OCI-LY1 (cell line): ENCODE results near the gene IGF1R.

ENCODE experiments used
- H2AFZ ChIP-seq: fragments of 200-600 bp; sonication (generic), shearing (Covaris generic); 2 replicates; pipeline ENCODE4 v1.6.0; 2014; ENCODE audit warnings: antibody characterized with exemption, mild to moderate bottlenecking, low read length
- H3F3A ChIP-seq: fragments of 200-600 bp; sonication (generic), shearing (Covaris generic); 2 replicates; pipeline ENCODE4 v1.6.0; 2014; ENCODE audit warnings: mild to moderate bottlenecking, antibody characterized with exemption, low read length, moderate library complexity; ENCODE audit not compliant: insufficient read depth
- H3K27ac ChIP-seq: fragments of 200-600 bp; sonication (generic); 2 replicates; pipeline ENCODE4 v1.5.1; 2014; ENCODE audit warnings: low read length, mixed run types, mild to moderate bottlenecking, low read depth; ENCODE audit not compliant: poor library complexity, severe bottlenecking
- H3K27me3 ChIP-seq: fragments of 200-600 bp; sonication (generic); 2 replicates; pipeline ENCODE4 v1.6.0; 2014; ENCODE audit warnings: antibody characterized with exemption, mild to moderate bottlenecking, low read length, moderate library complexity; ENCODE audit not compliant: insufficient read depth
- H3K36me3 ChIP-seq: fragments of 200-600 bp; sonication (generic); 2 replicates; pipeline ENCODE4 v1.6.1; 2014; ENCODE audit warnings: mild to moderate bottlenecking, antibody characterized with exemption, low read length, moderate library complexity, mixed read lengths; ENCODE audit not compliant: insufficient read depth
- H3K4me1 ChIP-seq: fragments of 200-600 bp; sonication (generic); 2 replicates; pipeline ENCODE4 v1.5.1; 2014; ENCODE audit warnings: mild to moderate bottlenecking, low read length, moderate library complexity; ENCODE audit not compliant: insufficient read depth, severe bottlenecking
- H3K4me2 ChIP-seq: fragments of 200-600 bp; sonication (generic), shearing (Covaris generic); 2 replicates; pipeline ENCODE4 v1.6.1; 2014; ENCODE audit warnings: low read length
- H3K4me3 ChIP-seq: fragments of 200-600 bp; sonication (generic); 2 replicates; pipeline ENCODE4 v1.5.1; 2014; ENCODE audit warnings: low read length, low read depth, mild to moderate bottlenecking, mixed read lengths; ENCODE audit not compliant: poor library complexity, severe bottlenecking
- H3K79me2 ChIP-seq: fragments of 200-600 bp; shearing (Covaris generic); 2 replicates; pipeline ENCODE4 v1.6.1; 2016; ENCODE audit warnings: mixed run types, low read length, mixed read lengths; ENCODE audit not compliant: insufficient read depth
- H3K9ac ChIP-seq: fragments of 200-600 bp; sonication (generic), shearing (Covaris generic); 2 replicates; pipeline ENCODE4 v1.6.1; 2014; ENCODE audit warnings: mild to moderate bottlenecking, low read length, mixed read lengths
- H3K9me2 ChIP-seq: fragments of 200-600 bp; sonication (generic), shearing (Covaris generic); 2 replicates; pipeline ENCODE4 v1.6.1; 2014; ENCODE audit warnings: low read depth, mild to moderate bottlenecking, low read length, mixed read lengths
- H3K9me3 ChIP-seq: fragments of 200-600 bp; shearing (Covaris generic); 2 replicates; pipeline ENCODE4 v1.6.1; 2014; ENCODE audit warnings: low read length, mixed read lengths
- H4K20me1 ChIP-seq: fragments of 200-600 bp; sonication (generic), shearing (Covaris generic); 2 replicates; pipeline ENCODE4 v1.6.0; 2016; ENCODE audit warnings: mild to moderate bottlenecking, low read length; ENCODE audit not compliant: insufficient read depth
- EZH2 ChIP-seq: fragments of 200-600 bp; sonication (generic), shearing (Covaris generic); IDR thresholded peaks from 2 replicates; pipeline ENCODE4 v1.8.0; 2017; ENCODE audit warnings: borderline replicate concordance, mixed run types, mild to moderate bottlenecking, antibody characterized with exemption, low read length, moderate library complexity, mixed read lengths
- TF ChIP-seq, protein P1 (sequence below): fragments of 200-600 bp; sonication (generic), shearing (Covaris generic); IDR thresholded peaks from 2 replicates; pipeline ENCODE4 v1.5.1; 2017; ENCODE audit warnings: mild to moderate bottlenecking, antibody characterized with exemption, low read length, moderate library complexity, mixed read lengths

IGF1R gene

DNA sequence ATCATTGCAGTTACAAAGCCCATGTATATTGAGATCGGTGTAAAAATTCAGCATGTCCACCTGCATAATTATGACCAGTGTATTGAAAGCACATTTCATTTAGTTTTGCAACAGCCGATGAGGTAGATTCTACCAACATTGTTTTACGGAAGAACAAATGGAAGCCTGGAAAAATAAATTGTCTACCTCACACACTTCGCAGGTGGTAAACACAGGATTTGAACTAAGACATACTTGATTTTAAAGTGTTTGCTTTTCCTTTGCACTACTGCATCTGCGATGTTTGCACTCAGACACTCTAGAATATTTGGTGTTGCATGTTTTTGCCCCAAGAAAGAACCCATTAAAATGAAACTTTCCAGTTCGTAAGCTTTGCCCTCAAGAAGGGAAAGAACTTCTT, 210.8 kb downstream of the IGF1R start:
- Histone ChIP-seq H3K27me3 (no peaks in the 10 kb centered on the region), H3K9me3 (no peaks in the 10 kb centered on the region), H4K20me1 (no peaks in the 10 kb centered on the region), H3K9me2 (no peaks in the 10 kb centered on the region), H3K4me2 (no peak overlapping the region), H3F3A (no peaks in the 10 kb centered on the region), H3K36me3 (no peaks in the 10 kb centered on the region), H3K9ac (no peak overlapping the region), H2AFZ (no peak overlapping the region), H3K27ac (no peak overlapping the region), H3K4me1 (no peaks in the 10 kb centered on the region), H3K79me2 (no peaks in the 10 kb centered on the region), H3K4me3 (no peak overlapping the region)
- TF ChIP-seq EZH2: no peak
- TF ChIP-seq, protein P1, sequence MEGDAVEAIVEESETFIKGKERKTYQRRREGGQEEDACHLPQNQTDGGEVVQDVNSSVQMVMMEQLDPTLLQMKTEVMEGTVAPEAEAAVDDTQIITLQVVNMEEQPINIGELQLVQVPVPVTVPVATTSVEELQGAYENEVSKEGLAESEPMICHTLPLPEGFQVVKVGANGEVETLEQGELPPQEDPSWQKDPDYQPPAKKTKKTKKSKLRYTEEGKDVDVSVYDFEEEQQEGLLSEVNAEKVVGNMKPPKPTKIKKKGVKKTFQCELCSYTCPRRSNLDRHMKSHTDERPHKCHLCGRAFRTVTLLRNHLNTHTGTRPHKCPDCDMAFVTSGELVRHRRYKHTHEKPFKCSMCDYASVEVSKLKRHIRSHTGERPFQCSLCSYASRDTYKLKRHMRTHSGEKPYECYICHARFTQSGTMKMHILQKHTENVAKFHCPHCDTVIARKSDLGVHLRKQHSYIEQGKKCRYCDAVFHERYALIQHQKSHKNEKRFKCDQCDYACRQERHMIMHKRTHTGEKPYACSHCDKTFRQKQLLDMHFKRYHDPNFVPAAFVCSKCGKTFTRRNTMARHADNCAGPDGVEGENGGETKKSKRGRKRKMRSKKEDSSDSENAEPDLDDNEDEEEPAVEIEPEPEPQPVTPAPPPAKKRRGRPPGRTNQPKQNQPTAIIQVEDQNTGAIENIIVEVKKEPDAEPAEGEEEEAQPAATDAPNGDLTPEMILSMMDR: no peak

DNA sequence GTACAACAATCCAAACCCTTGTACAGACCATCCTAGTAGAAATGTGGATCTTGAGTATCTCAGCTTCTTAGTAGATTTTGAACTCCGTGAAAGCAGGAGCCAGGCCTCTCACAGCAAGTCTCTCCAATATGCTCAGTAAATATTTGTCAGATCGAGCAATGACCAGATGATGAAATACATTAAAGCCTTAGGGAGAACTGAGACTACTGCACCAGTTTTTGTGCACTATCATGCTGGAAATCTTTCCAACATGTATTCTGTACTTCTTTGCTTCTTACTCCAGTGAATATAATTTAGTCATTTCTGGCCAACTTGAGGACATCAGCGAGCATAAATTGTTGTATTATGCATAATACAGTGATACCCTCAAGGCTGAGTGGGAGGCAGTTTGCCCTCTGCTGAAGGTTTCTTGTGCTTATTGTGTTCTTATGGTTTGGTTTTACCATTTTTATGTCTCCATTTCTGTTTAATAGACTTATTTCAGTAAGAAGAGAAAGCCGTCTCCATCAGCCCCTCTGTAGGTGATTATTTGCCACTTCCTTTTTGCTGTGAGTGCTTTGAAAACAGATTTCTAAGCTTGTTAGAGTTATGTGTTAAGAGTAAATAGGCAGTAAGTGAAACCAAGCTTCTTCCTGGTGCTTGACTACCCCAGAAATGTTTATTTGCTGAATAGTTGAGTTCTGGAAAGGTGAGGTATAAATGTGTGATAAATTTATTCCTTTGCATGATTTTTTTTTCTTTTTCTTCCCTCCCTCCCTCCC, 212.1 kb downstream of the IGF1R start:
- H3K4me1 ChIP-seq: no peaks in the 10 kb centered on the region
- H3K36me3 ChIP-seq: no peaks in the 10 kb centered on the region; the same call in 1 of the 2 replicates
- no peak overlapping the region for H3K4me3 ChIP-seq
- H3K27ac ChIP-seq: no peak overlapping the region
- H3K27me3 ChIP-seq: peaks cover 6% of the 10 kb centered on the region; the same call in 1 of the 2 replicates
- H2AFZ ChIP-seq: no peak overlapping the region
- no peaks in the 10 kb centered on the region for H3K9me2 ChIP-seq
- H4K20me1 ChIP-seq: no peaks in the 10 kb centered on the region
- TF ChIP-seq, protein P1: no peak
- no peak for TF ChIP-seq EZH2
- no peaks in the 10 kb centered on the region for H3F3A ChIP-seq
- no peaks in the 10 kb centered on the region for H3K9me3 ChIP-seq
- no peak overlapping the region for H3K4me2 ChIP-seq
- no peak overlapping the region for H3K9ac ChIP-seq
- no peaks in the 10 kb centered on the region for H3K79me2 ChIP-seq

DNA sequence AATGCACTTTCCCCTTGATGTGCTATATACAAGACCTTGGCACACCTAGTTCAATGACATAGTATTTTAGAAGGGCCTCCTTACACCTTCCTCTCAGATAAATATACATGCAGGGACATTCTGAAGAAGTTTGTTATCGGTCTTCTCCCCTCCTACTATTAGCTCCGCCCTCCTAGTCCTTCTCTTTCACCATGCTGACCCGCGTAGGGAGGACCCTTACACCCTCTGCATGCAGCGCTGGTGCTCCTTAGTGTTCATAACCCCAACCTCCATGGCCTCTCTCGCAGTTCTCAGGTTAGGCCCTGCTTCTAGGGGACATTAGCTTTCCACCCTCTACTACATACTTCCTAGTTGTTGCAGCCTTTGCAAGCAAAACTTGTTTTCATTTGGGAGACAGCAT, 212.8 kb downstream of the IGF1R start:
- H3K79me2 ChIP-seq: no peaks in the 10 kb centered on the region
- H3K9me2 ChIP-seq: no peaks in the 10 kb centered on the region
- no peaks in the 10 kb centered on the region for H3F3A ChIP-seq
- H3K27me3 ChIP-seq: peaks cover 6% of the 10 kb centered on the region; the same call in 1 of the 2 replicates
- no peaks in the 10 kb centered on the region; the same call in 1 of the 2 replicates for H3K36me3 ChIP-seq
- H3K9me3 ChIP-seq: no peaks in the 10 kb centered on the region
- no peak overlapping the region for H3K4me3 ChIP-seq
- no peak for TF ChIP-seq EZH2
- TF ChIP-seq, protein P1: no peak
- H3K27ac ChIP-seq: no peak overlapping the region
- H3K4me1 ChIP-seq: peaks cover 2% of the 10 kb centered on the region
- no peaks in the 10 kb centered on the region for H4K20me1 ChIP-seq
- no peak overlapping the region for H2AFZ ChIP-seq
- H3K4me2 ChIP-seq: no peak overlapping the region
- H3K9ac ChIP-seq: no peak overlapping the region
